ACC112 (cell line): ENCODE measurements around the gene DNAH10.

Experiments
- H2AFZ ChIP-seq: fragments of 200-600 bp; sonication (generic); one replicate; pipeline ENCODE4 v1.6.0; 2017; ENCODE audit warnings: antibody characterized with exemption, low read length; ENCODE audit not compliant: unreplicated experiment
- H3K27ac ChIP-seq: fragments of 200-600 bp; sonication (generic); 2 replicates; pipeline ENCODE4 v1.5.1; 2014; ENCODE audit warnings: low read depth, mild to moderate bottlenecking, antibody characterized with exemption, low read length, moderate library complexity
- H3K27me3 ChIP-seq: fragments of 200-600 bp; sonication (generic); 2 replicates; pipeline ENCODE4 v1.6.1; 2014; ENCODE audit warnings: mild to moderate bottlenecking, antibody characterized with exemption, low read length, moderate library complexity, mixed read lengths; ENCODE audit not compliant: insufficient read depth
- H3K36me3 ChIP-seq: fragments of 200-600 bp; sonication (generic); 2 replicates; pipeline ENCODE4 v1.6.1; 2016; ENCODE audit warnings: mild to moderate bottlenecking, antibody characterized with exemption, low read length, moderate library complexity, mixed read lengths; ENCODE audit not compliant: insufficient read depth
- H3K4me1 ChIP-seq: fragments of 200-600 bp; sonication (generic); one replicate; pipeline ENCODE4 v1.6.1; 2016; ENCODE audit warnings: low read length, mixed read lengths; ENCODE audit not compliant: insufficient read depth, unreplicated experiment, control insufficient read depth
- H3K4me3 ChIP-seq: fragments of 200-600 bp; sonication (generic); 2 replicates; pipeline ENCODE4 v1.5.1; 2014; ENCODE audit warnings: mild to moderate bottlenecking, low read depth, low read length
- H3K79me2 ChIP-seq: fragments of 200-600 bp; sonication (generic); one replicate; pipeline ENCODE4 v1.6.0; 2016; ENCODE audit warnings: low read length; ENCODE audit not compliant: control insufficient read depth, unreplicated experiment, insufficient read depth

Gene DNAH10

DNA sequence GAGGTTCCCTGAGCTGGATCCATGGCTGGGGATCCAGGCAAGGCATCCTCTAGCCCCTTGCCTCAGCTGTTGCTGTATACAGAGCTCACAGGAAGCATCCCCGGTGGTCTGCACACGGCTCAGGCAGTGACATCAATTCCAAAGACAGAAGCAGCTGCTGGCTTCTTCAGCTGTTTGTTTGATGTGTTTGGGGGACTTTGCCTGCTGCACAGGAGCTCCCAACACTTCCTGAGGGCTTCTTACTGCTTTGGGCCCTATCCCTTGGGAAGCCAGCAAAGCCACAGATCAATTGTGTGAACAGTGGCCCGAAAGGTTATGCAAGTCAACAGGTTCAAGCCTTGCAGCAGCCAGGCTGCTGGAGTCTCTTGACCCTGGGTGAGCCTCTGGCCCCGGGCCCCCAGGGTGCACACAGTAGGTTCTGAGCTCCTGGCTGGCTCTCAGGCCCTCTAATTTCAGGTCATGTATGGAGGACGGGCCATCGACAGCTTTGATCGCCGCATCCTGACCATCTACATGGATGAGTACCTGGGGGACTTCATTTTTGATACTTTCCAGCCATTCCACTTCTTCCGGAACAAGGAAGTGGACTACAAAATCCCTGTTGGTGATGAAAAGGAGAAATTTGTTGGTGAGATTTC lies 168.0 kb downstream of the DNAH10 start:
- H2AFZ ChIP-seq = no peak overlapping the region
- H3K4me3 ChIP-seq = no peak overlapping the region
- H3K36me3 ChIP-seq = no peaks in the 10 kb centered on the region
- no peaks in the 10 kb centered on the region for H3K27me3 ChIP-seq
- H3K27ac ChIP-seq = no peak overlapping the region
- H3K4me1 ChIP-seq = no peaks in the 10 kb centered on the region
- H3K79me2 ChIP-seq = no peaks in the 10 kb centered on the region

DNA sequence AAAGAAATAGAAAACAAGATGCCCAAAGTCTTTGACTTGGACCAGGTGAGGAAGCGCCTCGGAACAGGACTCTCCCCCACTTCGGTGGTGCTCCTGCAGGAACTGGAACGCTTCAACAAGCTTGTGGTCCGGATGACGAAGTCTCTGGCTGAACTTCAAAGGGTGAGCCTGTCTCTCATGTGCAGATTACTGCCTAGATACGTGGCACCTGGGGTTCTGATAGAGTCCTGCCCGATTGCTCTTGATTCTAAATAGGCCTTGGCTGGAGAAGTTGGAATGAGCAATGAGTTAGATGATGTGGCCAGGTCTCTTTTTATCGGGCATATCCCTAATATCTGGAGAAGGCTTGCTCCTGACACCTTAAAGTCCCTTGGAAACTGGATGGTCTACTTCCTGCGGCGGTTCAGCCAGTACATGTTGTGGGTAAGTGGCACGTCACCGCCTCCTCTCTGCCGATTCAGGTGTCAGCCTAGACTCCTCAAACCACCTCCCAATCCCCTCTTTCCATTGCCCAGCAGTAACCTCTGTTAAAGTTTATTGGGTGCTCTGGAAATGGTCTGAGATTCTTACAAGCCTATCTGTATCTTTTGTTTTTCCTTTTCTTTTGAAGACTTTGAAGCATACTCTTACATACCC lies 169.7 kb downstream of the DNAH10 start:
- Histone ChIP-seq H3K79me2 (no peaks in the 10 kb centered on the region), H3K4me1 (no peaks in the 10 kb centered on the region), H2AFZ (no peak overlapping the region), H3K4me3 (no peak overlapping the region), H3K27me3 (no peaks in the 10 kb centered on the region), H3K27ac (no peak overlapping the region), H3K36me3 (no peaks in the 10 kb centered on the region)

DNA sequence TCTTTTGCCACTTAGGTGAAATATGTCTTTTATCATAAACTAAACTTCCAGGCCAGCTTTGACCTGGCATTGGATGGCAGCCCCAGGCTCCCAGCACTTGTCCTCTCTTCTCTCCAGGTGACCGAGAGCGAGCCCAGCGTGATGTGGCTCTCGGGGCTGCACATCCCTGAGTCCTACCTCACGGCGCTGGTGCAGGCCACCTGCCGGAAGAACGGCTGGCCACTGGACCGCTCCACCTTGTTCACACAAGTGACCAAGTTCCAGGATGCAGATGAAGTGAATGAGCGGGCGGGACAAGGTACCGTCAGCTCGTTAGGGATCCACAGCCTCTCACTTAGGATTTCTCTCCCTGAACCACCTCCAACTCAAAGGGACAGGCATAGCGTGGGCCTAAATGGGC lies 171.1 kb downstream of the DNAH10 start:
- Histone ChIP-seq H3K4me3 (no peak overlapping the region), H3K79me2 (no peaks in the 10 kb centered on the region), H3K27me3 (no peaks in the 10 kb centered on the region), H3K36me3 (no peaks in the 10 kb centered on the region), H3K4me1 (no peaks in the 10 kb centered on the region), H2AFZ (no peak overlapping the region), H3K27ac (no peak overlapping the region)

DNA sequence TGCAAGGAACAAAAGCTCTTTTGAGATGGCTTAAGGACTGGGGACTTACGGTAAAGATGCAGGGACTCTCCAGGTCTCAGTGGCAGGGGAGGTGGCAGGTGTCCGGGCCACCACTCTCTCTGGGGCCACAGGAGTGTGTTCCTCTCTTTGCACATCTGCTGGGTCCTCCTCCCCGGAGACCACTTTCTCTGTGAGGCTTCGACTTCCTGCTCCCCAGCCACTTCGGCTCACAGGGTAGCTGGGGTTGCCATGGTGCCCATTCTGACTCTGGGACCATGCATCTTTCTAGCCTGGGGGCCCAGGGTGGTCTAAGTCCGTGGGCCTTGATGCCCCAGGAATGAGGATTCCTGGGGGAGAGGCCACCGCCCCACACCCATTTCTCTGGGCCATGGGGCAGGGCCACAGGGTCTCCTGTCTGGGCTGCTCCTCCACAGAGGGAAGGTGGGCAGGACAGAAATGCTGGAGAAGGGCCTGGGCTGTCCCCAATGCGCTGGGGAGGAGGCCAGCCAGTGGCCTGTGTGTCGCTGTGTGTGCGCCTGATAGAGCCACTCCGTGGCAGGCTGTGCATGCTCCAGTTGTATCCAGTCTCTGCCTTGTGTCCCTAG lies 172.0 kb downstream of the DNAH10 start:
- Histone ChIP-seq H3K79me2 (no peaks in the 10 kb centered on the region), H3K4me3 (no peak overlapping the region), H3K27ac (no peak overlapping the region), H3K27me3 (no peaks in the 10 kb centered on the region), H3K4me1 (no peaks in the 10 kb centered on the region), H3K36me3 (no peaks in the 10 kb centered on the region), H2AFZ (no peak overlapping the region)

DNA sequence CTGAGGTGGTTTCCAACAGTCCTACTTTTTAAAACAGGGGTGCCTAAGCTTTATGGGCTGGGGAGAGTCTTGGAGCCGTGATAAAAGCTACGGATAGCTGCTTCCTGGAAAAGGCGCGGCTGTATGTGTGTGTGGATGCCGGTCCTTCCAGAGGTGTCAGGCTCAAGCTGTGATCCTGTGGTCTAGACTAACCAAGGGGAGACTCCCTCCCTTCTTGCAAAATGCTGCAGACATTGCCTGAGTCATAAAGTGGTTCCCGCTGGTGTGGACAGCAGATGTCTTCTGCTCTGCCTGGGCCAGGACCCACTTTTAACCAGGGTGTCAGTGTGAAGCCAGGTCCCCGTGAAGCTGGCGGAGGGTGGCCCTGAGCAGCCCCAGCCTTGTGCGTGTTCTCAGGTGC lies 172.7 kb downstream of the DNAH10 start:
- no peaks in the 10 kb centered on the region for H3K27me3 ChIP-seq
- H2AFZ ChIP-seq = no peak overlapping the region
- H3K27ac ChIP-seq = no peak overlapping the region

DNA sequence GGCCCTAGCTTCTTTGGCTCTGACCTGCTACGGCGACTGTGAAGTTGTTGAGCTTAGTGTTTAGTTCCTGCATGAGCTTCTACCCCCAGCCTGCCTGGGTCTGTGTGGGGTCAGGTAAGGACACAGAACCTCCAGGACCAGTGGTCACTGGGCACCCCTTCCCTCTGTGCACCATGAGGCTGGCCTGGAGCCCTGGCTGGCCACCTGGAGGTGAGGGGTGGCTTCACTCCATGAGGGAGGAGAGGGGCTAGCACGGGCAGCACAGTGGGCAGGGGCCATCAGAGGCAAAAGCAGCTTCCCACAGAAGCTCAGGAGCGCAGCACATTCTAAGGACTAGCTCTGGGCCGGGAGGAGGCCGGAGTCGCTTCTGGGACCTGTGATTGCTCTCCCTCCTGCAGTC lies 173.9 kb downstream of the DNAH10 start:
- H3K27ac ChIP-seq = no peak overlapping the region
- no peaks in the 10 kb centered on the region for H3K79me2 ChIP-seq
- peaks cover 13% of the 10 kb centered on the region; the same call in 1 of the 2 replicates for H3K36me3 ChIP-seq
- no peaks in the 10 kb centered on the region for H3K4me1 ChIP-seq
- no peaks in the 10 kb centered on the region for H3K27me3 ChIP-seq
- no peak overlapping the region for H2AFZ ChIP-seq
- no peak overlapping the region for H3K4me3 ChIP-seq

More for the DNA sequence above, 172.7 kb downstream of the DNAH10 start:
- Histone ChIP-seq H3K4me3 (no peak overlapping the region), H3K36me3 (peaks cover 4% of the 10 kb centered on the region; the same call in 1 of the 2 replicates), H3K79me2 (no peaks in the 10 kb centered on the region), H3K4me1 (no peaks in the 10 kb centered on the region)

DNA sequence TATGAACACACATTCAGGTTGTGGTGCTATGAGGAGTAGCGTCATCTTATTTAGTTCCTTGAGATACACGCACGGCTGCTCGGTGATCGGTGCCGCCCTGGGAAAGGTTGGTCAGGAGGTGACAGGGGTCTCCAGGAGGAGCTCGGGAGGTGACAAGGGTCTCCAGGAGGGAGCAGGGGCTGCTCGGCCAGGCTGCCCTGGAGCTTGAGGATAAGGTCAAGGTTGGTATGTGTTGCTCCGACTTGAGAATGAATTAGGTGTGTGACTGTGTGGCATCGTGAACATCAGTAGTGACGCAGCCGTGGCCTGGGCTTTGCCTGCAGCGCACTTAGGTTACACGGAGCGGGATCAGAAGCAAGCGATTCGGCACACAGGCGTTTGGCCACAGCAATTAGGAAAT lies 174.4 kb downstream of the DNAH10 start:
- Histone ChIP-seq H3K4me1 (peaks cover 2% of the 10 kb centered on the region), H3K79me2 (no peaks in the 10 kb centered on the region), H3K27ac (no peak overlapping the region), H3K27me3 (no peaks in the 10 kb centered on the region), H3K4me3 (no peak overlapping the region), H3K36me3 (peaks cover 18% of the 10 kb centered on the region; the same call in 1 of the 2 replicates), H2AFZ (no peak overlapping the region)

DNA sequence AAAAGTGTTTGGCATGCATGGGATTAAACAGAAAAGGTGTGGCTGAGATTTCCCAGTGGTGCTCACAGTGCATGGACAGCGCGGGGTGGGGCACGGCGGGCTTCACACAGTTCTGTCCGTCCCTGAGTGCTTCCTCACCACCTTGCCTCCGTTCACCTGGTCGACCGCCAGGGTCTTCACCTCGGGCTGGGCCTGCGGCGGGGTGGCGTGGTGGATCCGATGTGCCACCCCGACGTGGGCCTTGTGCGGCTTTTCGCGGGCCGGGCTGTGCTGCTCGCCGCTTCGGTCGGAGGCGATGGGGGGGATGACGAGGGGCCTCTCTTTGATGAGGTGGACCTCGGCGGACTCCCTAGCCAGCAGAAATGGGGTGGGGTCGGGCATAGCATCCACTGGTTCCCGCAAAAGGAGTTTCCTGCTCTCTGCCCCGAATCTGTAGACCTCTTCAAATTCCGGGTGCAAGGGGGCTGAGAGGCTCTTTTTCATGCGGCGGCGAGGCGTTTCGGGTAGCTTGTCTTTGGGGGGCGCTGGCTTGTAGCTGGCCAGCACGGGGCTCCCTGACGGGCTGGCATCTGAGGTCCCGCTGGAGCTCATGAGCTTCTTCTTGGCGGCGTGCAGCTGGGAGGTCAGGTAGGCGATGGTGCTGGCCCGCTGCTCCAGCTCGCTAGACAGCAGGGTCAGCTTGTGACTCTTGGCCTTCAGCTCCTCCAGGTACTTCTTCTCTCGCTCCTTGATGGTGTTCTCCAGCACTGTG lies 175.0 kb downstream of the DNAH10 start:
- no peak overlapping the region for H2AFZ ChIP-seq
- no peaks in the 10 kb centered on the region for H3K79me2 ChIP-seq
- H3K4me1 ChIP-seq = peaks cover 8% of the 10 kb centered on the region
- H3K27ac ChIP-seq = no peak overlapping the region
- H3K4me3 ChIP-seq = no peak overlapping the region
- H3K27me3 ChIP-seq = no peaks in the 10 kb centered on the region
- peaks cover 23% of the 10 kb centered on the region; the same call in 1 of the 2 replicates for H3K36me3 ChIP-seq

DNA sequence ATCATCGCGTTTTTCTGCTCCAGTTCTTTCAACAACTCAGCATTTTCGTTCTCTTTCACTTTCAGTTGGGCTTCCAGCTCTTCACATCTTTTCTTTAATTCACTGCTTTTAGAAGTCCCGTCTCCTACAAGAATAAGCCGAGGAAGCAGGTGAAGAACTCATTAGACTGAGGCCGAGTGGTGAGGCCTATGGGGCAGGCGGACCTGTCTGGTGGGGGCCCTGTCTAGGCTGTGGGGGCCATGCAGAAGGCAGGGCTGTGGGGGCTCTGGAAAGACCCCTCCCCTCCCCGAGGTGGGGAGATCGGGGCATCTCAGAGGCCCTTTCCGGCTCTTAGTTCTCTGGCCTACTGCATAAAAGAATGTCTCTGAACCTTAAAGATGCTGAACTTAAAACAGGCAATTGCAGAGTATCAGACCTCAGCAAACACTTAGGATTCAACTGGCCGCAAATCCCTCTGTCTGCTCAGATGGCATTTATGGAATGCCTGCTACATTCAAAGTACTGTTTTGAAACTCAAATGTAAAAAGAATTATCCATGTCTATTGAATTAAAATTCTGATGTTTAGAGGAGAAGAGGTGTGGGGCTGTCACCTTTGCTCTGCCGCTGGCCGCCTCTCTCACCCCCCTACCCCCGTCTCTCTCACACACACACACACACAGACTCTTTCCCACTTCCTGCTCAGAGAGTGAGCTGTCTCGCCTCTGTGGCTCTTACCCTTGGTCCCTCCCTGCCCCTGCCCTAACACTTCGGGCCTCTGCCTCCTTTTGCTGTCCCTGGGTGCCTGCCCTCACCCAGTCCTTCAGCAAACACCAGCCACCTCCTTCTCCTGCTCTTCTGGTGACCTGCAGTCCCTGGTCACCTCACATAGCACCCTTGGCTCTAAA lies 175.8 kb downstream of the DNAH10 start:
- no peak overlapping the region for H3K27ac ChIP-seq
- H3K36me3 ChIP-seq = peaks cover 23% of the 10 kb centered on the region; the same call in 1 of the 2 replicates

More for the DNA sequence above, 175.8 kb downstream of the DNAH10 start:
- Histone ChIP-seq H3K4me1 (peaks cover 14% of the 10 kb centered on the region), H3K27me3 (no peaks in the 10 kb centered on the region), H2AFZ (no peak overlapping the region), H3K79me2 (no peaks in the 10 kb centered on the region), H3K4me3 (no peak overlapping the region)
